ENCODE results near the gene RAB24. TPM values are rescaled to one million over a fixed set of nuclear protein-coding genes. Genes with fewer than 3 reads are reported as not detected.

The RAB24 gene
- total RNA-seq, 1 donor from 2014 or later, result 8.1 TPM

Other genes with a start within 250 kb of the RAB24 start
- 2.4 and 4.2 TPM in 2 replicates for gene FGFR4, start 216.8 kb downstream of the RAB24 start, total RNA-seq
- gene NSD1, start 169.9 kb downstream of the RAB24 start, total RNA-seq, result 22.9 and 25.8 TPM in 2 replicates
- gene PRELID1, start 80 bp upstream of the RAB24 start, total RNA-seq, result 115 and 117 TPM in 2 replicates
- 11.8 and 23.6 TPM in 2 replicates for gene MXD3, start 8.2 kb upstream of the RAB24 start, total RNA-seq
- 311 and 354 TPM in 2 replicates for gene LMAN2, start 47.9 kb upstream of the RAB24 start, total RNA-seq
- 3.7 and 4.7 TPM in 2 replicates for gene RGS14, start 54.2 kb upstream of the RAB24 start, total RNA-seq
- not detected in 2 replicates for gene SLC34A1, start 80.7 kb upstream of the RAB24 start, total RNA-seq
- not detected in 2 replicates for gene PFN3, start 96.9 kb upstream of the RAB24 start, total RNA-seq
- 0.51 and 0.89 TPM in 2 replicates for gene F12, start 105.8 kb upstream of the RAB24 start, total RNA-seq
- 15.4 and 18.0 TPM in 2 replicates for gene GRK6, start 123.0 kb upstream of the RAB24 start, total RNA-seq
- 2.1 and 2.2 TPM in 2 replicates for gene PRR7, start 143.1 kb upstream of the RAB24 start, total RNA-seq
- 95.9 and 134 TPM in 2 replicates for gene DBN1, start 169.9 kb upstream of the RAB24 start, total RNA-seq
- 31.5 and 53.2 TPM in 2 replicates for gene PDLIM7, start 193.9 kb upstream of the RAB24 start, total RNA-seq
- 2.8 and 4.4 TPM in 2 replicates for gene DOK3, start 206.1 kb upstream of the RAB24 start, total RNA-seq
- 66.2 and 78.5 TPM in 2 replicates for gene DDX41, start 213.2 kb upstream of the RAB24 start, total RNA-seq

All from dermis microvascular lymphatic vessel endothelial cell (primary cell).